Activated CD4-positive, alpha-beta T cell treated with anti-CD3 and anti-CD28 coated beads for 1 hour (primary cell): ENCODE data around the gene CIPC.

Experiments
- DNase-seq: peaks from one replicate; pipeline ENCODE4 v3.0.0-alpha.2; 2020

The CIPC gene

DNA sequence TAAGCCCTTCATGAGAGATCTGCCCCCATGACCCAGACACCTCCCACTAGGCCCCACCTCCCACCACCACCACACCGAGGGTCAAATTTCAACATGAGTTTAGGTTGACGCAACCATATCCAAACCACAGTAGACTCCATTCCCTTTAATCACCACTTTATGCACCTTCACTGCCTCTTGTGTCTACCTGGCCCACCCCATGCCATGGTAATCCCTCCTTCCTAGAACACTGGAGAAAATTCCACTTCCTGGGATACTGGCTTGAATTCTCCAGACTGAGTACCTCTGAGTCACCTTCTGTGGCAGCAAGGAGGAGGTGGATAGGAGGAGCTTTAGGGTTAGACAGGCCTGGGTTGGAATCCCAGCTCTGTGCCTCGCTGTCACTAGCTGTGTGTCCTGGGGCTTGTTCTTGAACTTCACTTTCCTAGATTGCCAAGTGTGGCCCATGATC lies 26.1 kb upstream of the CIPC start:
- DNase-seq, result no peak

DNA sequence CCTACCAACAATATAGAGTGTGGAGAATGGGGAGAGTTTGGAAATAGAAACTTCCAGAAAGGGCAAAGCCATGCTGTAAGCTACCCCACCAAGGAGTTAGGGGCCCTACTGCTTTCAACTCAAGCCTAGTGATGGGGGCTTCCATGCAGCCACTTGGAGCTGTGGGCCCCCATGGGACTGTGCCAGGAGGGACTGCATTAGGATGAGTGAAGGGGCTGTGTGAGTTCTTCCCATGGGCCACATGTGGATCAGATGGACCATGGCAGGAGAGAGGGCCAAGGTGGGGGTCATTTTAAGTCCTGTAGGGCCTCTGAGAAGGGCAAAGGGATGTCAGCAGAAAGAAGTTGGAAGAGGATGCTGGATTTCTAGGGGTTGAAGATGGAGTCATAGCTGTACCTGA lies 23.1 kb upstream of the CIPC start:
- DNase-seq, result no peak

DNA sequence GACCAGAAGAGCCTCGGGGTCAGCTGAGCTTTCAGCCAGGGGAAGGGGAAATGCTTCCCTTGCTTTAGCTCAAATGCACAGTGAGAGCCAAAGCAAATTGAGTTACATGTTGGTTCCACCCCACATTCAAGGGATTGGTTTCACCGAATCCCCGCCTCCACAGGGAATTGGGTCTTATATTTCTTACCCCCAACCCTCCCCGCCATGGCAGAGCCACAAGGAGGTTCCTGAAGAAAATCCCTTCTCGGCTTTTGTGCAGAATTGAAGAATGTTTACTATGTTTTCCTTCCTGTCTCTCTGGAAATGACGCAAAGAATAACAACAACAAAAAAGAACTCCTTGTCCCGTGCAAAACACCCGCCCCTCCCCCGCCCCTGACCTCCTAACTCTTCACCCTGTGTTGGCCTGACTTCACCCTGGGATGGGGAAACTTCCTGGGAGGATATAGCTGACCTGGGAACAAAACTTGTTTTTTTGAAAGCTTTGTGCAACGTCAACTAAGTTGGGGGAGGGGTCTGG lies 21.9 kb upstream of the CIPC start:
- DNase-seq, result no peak

DNA sequence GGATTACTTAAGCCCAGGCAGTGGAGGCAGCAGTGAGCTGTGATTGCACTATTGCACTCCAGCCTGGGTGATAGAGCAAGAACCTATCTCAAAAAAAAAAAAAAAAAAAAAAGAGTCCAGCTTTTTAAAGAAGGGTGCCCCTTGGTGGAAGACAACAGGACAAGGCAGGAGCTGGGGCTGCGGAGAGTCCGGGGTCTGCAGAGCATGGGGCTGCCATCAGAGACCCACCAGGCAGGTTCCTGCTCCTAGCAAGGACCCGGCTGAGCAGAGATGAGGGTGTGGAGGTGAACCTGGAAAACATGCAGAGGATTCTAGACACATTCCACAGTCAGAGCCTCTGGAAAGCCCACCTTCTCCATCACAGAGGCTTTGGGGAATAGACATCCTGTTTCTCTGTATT lies 21.0 kb upstream of the CIPC start:
- DNase-seq, result no peak

DNA sequence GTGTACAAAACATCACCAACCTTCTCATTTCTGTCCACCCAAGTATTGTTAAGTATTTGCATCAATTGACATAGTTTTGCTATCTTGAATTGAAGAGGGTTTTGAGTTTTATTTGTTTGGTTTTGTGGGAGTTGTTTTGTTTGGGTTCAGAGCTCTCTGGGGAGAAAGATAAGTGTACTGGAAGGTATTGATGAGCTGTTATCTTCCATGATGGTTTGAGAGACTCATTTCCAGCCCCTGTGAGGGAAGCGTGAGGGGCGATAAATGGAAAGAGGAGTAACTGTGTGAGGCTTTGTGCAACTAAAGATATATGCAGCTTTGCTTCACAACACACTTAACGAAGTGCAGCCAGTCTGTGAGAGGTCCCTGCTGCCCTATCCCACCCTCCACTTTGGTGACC lies 15.7 kb upstream of the CIPC start:
- no peak for DNase-seq

DNA sequence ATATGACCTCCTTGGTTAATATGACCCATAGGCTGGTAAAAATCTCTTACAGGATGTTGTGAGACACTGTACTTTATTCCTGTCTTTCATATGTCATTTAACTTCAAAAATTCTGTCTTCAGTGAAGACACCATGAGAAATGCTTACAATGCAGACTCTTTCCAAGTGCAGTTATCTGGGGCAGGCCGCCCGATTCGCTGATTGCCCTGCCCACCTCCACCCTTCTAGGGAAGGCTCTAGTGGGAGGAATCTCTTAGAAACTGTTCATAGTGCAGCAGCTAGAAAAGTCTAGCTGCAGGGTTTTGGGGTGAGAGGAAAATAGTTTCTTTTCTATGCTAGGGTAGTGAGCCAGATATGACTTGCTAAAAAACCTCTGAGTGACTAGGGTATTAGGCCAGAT lies 15.0 kb upstream of the CIPC start:
- DNase-seq, result no peak

DNA sequence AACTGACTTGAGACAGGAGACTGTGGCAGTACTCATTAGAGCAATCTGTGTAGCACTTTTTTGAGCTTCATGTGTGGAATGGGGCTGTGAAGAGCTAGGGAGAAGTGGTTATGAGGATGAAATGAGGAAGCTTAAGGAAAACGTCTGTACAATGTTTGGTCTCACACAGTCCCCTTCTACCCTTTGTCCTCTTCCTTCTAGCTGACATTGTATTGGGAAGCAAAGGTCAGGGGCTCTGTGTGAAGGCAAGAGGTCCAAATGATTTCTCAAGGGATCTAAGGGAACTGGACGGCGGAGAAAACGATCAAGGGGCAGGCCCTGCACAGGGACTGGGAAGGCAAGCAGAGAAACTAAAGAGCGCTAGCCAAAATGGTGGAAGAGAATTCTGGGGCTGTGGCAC lies 13.1 kb upstream of the CIPC start:
- DNase-seq, result no peak

DNA sequence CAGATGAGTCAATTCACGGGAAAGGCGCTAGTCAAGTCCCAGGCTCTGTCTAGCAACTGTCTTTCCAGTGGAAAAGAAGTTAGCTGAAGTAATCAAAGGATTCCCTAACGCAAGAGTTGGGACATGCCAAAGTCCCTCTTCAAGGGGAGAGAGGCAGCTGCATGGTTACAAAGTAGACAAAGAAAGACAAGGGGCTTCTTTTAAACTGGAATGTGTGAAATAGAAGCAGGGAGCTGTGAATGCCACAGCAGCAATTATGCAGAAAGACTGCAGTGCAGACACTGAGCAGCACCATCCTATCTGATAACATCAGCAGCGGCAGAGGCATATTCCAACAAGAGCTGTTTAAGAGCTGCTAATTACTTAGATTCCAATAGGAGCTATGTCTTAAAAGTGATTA lies 12.5 kb upstream of the CIPC start:
- no peak for DNase-seq

DNA sequence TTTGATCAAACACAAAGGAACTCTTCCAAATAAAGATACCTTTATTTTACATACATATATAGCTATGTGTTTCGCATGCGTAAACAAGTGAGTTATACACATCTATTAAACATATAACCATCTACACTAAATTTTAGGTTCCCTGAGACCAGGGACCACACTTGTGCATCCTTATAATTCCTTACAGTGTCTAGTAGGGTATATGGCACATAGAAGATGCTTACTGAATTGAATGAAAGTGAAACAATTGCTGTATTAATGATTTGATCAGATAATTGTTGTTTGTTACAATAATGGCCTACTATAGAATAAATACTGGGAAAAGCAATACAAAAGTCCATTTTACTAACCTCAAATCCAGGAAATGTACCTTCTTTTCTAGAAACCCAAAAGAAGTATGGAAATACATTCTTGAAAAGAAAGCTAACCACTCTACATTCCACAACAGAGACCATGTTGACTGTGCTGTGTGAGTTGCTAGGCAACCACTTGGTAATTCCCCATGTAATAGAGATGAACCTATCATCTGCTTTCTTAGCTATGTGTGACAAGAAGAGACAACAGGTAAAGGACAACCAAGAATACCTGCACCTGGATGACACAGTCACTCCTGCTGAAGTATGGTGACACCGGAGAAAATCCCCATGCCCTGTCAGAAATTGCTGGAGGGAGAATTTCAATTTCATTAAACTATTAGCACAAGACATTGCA lies 11.9 kb upstream of the CIPC start:
- DNase-seq, result no peak

DNA sequence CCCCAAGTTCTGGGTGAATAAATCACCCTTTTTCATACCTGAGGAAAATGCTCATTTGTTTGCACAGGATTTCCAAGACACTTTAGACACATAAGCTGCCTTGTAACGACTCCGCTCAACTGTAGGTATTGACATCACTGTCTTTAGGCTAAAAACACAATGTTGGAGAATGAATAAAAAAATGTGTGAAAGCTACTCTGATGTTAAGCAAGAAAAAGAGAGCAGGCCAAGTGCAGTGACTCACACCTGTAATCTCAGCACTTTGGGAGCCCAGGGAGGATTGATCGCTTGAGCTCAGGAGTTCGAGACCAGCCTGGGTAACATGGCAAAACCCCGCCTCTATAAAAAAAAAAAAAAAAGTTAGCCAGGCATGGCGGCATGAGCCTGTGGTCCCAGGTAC lies 11.1 kb upstream of the CIPC start:
- DNase-seq, result no peak

DNA sequence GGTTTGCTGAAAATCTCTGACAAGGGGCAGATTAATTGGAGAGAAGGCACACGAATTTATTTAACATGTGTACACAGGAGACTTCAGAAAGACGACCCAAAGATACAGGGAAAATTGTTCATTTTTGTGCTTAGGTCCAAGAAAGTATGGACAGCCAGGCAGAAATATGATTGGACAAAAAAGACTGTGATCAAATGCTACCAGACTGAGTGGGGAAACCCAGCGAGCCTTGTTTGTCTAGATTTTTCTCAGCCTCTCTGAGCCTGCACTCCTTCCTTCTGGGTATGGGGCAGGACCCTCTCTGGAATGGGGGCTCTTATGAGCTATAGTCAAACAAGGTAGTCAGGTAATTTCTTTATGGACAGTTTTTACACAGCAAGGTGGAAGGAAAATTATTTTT lies 10.4 kb upstream of the CIPC start:
- DNase-seq, result no peak

DNA sequence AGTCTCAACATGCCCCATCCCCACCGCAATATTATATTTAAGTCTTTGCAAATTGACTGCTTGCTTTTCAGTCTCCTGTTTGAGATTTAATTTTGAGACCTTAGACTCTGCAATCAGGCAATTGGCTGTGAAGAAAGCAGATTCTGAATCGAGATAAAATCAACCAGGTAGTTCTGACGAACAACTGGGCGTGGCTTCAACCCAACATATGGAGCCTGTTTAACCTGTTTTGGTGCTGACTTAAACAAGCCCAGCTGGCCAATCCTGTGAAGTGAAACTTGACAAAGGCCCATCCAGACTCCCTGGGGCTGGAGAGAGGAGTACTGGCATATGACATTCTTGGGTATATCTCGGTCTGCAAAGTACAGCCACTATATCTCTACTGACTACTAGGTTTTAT lies 9.8 kb upstream of the CIPC start:
- DNase-seq, result no peak

DNA sequence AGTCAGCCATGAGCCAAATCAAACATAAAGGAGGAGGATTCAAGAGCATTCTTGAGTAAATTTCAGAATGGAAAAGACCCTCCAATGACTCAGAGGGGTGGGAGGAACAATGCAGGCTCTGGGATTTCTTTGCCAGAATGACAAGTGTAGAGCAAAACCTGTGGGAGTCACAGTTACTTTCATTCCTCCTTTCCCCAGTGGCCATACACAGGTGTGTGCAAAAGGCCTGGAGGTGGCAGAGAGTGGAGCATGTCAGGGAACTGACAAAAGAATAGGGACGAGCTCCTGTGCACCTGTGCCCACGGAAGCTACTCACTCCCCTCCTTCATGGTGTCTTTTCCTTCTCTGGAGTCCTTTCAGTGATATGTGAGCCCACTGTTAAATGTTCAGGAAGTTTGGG lies 9.4 kb upstream of the CIPC start:
- no peak for DNase-seq

DNA sequence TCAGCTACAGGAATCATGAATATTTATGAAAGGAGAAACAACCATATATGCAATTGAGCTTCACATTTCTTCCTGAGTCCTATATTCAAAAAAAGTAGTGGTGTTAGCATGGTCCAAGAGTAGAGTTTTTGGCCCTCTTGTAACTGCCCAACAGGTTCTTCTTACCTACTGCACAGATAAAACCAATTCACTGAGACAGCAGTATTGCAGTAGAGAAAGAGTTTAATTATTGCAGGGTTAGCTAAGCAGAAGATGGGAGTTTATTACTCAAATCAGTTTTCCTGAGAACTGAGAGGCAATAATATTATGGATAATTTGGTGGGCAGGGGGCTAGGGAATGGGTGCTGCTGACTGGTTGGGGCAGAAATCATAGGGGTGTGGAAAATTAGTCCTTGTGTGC lies 6.5 kb upstream of the CIPC start:
- no peak for DNase-seq

DNA sequence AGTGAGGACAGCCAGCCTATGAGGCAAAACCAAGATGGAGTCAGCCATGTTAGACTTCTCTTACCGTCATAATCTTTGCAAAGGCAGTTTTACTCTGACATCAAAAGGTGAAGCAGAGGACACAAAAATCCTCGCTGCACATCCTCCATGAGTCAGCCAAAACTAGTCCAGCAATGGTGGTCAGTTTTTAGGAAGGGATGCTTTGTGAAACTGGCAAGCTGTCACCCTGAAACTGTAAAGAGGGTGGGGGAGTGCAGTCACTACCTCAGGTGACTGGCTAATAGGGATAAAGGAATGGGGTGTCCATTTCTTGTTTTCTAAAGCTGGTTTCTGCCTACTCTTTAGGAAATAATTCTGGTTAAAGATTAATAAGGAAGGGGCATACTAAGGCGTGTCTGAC lies 5.4 kb upstream of the CIPC start:
- DNase-seq, result no peak

DNA sequence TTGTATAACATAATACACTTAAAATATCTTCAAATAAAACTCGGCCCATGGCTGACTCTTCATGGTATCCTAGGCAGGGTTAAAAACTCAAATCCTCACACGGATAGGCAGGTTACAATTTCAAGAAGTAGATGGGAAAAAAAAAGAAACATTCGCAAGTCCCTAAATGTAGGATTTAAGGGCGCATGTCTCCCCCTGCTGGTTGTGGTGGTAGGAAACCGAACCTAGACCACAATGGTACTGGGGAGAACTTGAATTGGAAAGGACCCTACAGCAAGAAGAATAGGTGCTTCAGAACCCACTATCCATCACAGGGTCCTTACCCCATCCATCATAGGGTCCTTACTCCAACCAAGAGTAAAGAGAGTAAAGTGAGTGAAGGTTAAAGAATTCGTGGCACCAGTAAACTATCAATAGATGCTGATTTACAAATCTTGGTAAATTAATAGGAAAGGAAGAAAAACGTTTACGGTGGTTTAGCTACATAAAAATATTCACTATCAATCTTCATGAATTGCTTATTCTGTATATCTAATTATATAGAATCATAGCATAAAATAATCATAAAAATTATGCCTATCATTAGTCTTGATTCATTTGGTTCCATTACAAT lies 3.3 kb upstream of the CIPC start:
- DNase-seq, result peak; percentile 57

DNA sequence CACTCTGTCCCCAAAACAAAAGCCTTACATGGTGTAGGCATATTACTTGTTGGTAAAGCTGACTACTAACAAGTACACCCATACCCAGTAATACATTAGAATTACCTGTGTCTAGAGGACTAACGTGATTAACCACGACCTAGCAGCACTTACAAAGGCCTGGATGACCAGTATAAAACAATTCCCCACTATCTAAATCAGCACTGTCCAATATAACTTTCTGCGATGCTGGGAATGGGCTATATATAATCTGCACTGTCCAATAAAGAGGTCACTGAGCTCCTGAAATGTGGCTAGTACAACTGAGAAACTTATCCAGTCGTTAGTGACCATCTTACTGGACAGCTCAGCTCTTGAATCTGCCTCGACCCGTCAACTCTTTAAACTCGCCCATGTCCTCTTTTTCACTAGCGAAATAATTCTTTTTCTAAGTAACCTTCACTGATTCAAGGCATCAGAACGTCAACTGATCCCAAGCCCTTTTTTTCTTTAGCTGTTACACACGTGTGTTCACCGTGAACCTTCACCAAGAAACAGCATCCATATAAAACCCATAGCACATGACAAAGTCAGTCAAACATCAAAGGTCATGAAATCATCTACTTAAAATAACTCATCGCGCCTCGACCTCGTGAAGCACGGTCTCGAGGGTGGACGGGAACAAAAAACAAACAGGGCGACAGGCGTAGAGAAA lies 905 bp upstream of the CIPC start:
- DNase-seq, result no peak

DNA sequence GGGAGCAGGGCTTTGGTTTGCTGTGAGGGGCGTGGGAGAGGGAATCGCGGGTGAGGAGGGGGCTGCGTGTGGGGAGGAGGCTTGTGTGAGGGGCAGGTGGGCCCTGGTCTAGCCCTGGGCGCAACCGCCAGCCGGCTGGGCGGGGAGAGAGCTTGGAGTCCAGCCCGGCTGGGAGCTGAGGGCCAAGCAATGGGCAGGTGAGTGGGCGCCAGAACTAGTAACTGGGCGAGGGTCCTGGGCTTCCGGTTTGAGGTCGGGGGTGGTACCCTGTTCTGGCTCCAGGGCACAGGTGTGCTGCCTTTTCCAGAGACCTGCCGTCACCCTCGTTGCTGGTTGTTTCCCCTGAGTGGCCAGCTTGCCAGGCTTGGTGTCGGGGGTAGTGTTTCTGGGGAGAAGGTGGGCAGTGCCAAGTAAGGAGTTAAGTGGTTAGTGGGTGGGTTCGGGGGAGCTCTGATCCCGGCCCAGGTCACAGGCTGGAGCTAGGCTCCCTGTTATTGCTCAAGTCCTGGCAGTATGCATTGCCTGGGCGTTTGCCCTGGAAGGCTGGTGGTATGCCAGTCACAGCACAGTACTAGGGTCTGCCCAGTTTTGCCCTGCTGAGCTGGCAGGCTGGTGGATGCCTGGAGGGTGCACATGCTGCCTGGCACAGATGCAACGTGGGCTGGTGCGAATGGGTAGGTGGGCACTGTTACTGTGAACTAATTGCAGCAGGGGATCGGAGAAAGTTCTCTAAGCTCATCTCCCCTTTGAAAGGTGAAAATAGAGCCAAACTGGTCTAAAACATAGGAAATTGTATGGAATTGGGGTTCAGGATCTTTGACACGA lies 683 bp downstream of the CIPC start:
- DNase-seq, result no peak

DNA sequence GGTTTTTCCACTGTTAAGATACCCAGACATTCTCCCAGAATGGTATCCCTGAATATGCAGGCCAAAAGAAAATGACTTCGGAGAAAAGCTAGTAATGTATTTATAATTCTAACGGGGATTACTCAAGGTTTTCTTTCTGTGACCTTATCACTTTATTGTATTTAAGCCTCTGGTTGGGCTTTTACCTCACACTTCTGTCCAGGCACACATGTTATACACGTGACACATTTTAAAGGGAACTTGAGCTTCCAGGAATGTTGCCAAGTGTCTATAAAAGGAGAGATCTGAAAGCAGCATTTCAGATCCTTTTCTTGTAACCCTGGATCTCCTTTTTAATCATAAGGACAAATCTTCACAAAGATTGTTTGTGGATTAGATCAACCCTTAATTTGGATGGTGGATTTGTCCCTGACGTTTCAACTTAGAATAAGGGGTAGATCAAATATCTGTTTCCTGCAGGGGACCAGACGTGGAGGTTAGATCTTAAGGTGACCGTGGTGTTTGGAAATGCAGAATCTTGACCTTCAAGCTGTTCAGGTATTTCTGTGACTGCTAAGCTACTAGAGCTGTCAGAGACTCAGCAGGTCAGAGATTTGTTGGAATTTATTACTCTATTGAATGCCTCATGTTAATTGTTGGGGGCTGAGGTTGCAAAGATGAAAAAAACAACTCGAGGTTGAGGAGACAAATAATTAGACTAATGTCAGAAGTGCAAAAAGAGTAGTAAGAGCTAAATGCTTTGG lies 1.5 kb downstream of the CIPC start:
- no peak for DNase-seq

DNA sequence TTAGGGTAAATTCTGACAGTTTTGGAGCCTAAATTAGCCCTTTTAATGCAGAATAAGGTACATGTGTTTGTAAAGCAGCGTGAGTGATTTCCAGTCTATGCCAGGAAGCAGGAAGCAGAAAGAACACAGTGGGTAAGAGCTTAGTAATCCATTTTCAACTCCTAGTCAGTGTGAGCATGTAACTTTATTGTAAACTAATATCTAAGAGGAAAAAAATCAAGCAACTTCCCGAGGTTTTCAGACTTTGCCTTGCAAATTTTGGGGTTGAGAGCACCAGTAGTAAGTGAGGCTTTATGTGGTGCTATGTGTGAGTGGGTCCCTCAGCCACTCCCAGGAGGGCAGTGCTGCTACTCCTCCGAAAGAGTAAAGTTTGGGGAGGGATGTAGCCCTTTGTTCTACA lies 2.9 kb downstream of the CIPC start:
- no peak for DNase-seq

DNA sequence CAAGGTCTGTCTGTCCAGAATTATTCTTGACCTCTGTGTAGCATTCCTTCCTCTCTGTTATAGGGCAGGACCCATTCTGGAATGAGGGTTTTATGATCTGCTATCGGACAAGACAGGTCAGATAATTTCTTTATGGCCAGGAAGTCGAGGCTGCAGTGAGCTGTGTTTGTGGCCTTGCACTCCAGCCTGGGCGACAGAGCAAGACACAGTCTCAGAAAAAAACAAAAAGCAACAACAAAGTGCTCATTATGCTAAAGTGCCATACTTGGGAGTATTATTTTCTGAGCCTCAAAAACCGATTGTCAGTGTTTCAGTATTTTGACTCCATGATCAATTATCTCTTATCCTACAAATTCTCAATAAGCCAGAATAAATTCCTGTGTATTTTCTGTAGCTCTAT lies 4.1 kb downstream of the CIPC start:
- no peak for DNase-seq

DNA sequence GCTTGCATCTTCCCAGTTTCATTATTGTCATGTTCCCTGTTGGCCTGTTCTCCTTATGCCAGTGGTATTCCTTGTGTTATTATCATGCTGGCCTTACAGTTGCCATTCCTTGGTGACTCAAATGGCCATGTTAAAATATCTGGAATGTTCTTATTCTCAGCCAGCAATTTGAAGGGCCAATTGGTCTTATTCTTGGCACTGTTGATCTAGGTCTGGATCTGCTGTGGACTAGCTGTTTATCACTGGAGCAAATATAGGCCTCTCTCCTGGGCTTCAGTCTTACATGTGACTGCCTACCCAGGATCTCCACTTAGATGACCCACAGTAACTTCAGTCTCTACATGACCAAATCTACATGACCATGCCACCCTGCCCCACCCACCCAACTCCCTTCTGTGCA lies 5.4 kb downstream of the CIPC start:
- no peak for DNase-seq

DNA sequence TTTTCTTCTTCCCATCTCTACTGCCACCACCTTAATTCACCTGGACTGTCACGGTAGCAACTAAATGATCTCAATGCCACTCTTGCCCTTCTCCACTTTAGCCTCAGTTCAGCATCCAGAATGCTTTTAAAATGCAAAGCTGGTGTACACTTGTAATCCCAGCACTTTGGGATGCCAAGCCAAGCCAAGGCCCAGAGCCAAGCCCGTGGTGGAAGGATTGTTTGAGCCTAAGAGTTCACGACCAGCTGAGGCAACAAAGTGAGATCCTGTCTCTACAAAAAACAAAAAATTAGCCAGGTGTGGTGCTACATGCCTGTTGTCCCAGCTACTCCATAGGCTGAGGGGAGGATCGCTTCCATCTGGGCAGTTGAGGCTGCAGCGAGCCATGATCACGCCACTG lies 5.9 kb downstream of the CIPC start:
- DNase-seq, result no peak
